A549 treated with GW870086 at 1 μM for 4 hours (cell line): ENCODE results near the gene CYB561D2. TPM values are rescaled to one million over a fixed set of nuclear protein-coding genes. Genes with fewer than 3 reads are reported as not detected.

ENCODE experiments used
- total RNA-seq: library from RNA; stranded (reverse); fragments of 200-300 nt; extraction: Qiagen RNA extraction; gene quantifications from 5 replicates; pipeline ENCODE4 v1.2.3, GENCODE V29; 2022; ENCODE audit warnings: low read depth

CYB561D2 gene
- 13.9 to 22.8 TPM (median 19.4 TPM) in 5 replicates for total RNA-seq

GRCh38 chr3:50350527-50351322, at the start of gene CYB561D2, which contains the start of gene NPRL2:
TSS of gene CYB561D2 (plus strand) at chr3:50350862. CDS start at chr3:50351434, 572 bp downstream.
TSS of gene NPRL2 (minus strand) at chr3:50350775. CDS start at chr3:50350652, 123 bp downstream.

GRCh38 chr3:50303013-50303815, 47.4 kb upstream of the CYB561D2 start, which contains the start of gene HYAL1:
TSS of gene HYAL1 (minus strand) at chr3:50303574. CDS start at chr3:50302956, 618 bp downstream.

GRCh38 chr3:50322386-50323091, 28.1 kb upstream of the CYB561D2 start, which contains the start of gene HYAL2:
TSS of gene HYAL2 (minus strand) at chr3:50322745. CDS start at chr3:50320489, 2,256 bp downstream.

GRCh38 chr3:50327943-50328691, 22.5 kb upstream of the CYB561D2 start, which contains the start of gene TUSC2:
TSS of gene TUSC2 (minus strand) at chr3:50328223. CDS start at chr3:50328099, 124 bp downstream.

GRCh38 chr3:50340448-50341329, 10.0 kb upstream of the CYB561D2 start, which contains the start of gene RASSF1:
TSS of gene RASSF1 (minus strand) at chr3:50340836. CDS start at chr3:50340805, 31 bp downstream.

GRCh38 chr3:50345586-50346234, 5.0 kb upstream of the CYB561D2 start, which contains the start of gene ZMYND10:
TSS of gene ZMYND10 (minus strand) at chr3:50345732. CDS start at chr3:50345579, 153 bp downstream.

GRCh38 chr3:50358911-50359759, 8.5 kb downstream of the CYB561D2 start, which contains the start of gene TMEM115:
TSS of gene TMEM115 (minus strand) at chr3:50359521. CDS start at chr3:50359063, 458 bp downstream.

Other genes with a start within 250 kb of the CYB561D2 start
- 10.1 to 16.4 TPM (median 15.0 TPM) in 5 replicates for gene SEMA3F, start 195.5 kb upstream of the CYB561D2 start, total RNA-seq
- gene GNAT1, start 159.3 kb upstream of the CYB561D2 start, total RNA-seq: not detected in 5 replicates
- gene SLC38A3, start 145.6 kb upstream of the CYB561D2 start, total RNA-seq: 0.06 to 0.14 TPM in 2 of 5 replicates, not detected in the others
- 36.6 to 47.7 TPM (median 45.5 TPM) in 5 replicates for gene GNAI2, start 114.7 kb upstream of the CYB561D2 start, total RNA-seq
- 5.1 to 9.7 TPM (median 7.3 TPM) in 5 replicates for gene SEMA3B, start 81.7 kb upstream of the CYB561D2 start, total RNA-seq
- 0.10 TPM in 1 of 5 replicates, not detected in the others for gene LSMEM2, start 71.8 kb upstream of the CYB561D2 start, total RNA-seq
- gene IFRD2, start 58.4 kb upstream of the CYB561D2 start, total RNA-seq: 69.2 to 98.8 TPM (median 94.6 TPM) in 5 replicates
- gene HYAL3, start 51.5 kb upstream of the CYB561D2 start, total RNA-seq: 6.4 to 11.3 TPM (median 9.6 TPM) in 5 replicates
- 6.2 to 8.9 TPM (median 6.5 TPM) in 5 replicates for gene NAA80, start 51.5 kb upstream of the CYB561D2 start, total RNA-seq
- 0.45 to 0.70 TPM (median 0.56 TPM) in 5 replicates for gene HYAL1, start 47.3 kb upstream of the CYB561D2 start, total RNA-seq
- 24.6 to 31.4 TPM (median 30.4 TPM) in 5 replicates for gene HYAL2, start 28.1 kb upstream of the CYB561D2 start, total RNA-seq
- gene TUSC2, start 22.6 kb upstream of the CYB561D2 start, total RNA-seq: 28.2 to 41.0 TPM (median 36.2 TPM) in 5 replicates
- gene RASSF1, start 10.0 kb upstream of the CYB561D2 start, total RNA-seq: 17.0 to 21.1 TPM (median 19.6 TPM) in 5 replicates
- 0.37 to 1.8 TPM (median 1.2 TPM) in 5 replicates for gene ZMYND10, start 5.1 kb upstream of the CYB561D2 start, total RNA-seq
- gene NPRL2, start 87 bp upstream of the CYB561D2 start, total RNA-seq: 11.4 to 12.6 TPM (median 11.9 TPM) in 5 replicates
- 39.4 to 47.2 TPM (median 44.6 TPM) in 5 replicates for gene TMEM115, start 8.7 kb downstream of the CYB561D2 start, total RNA-seq
- 0.42 to 0.66 TPM (median 0.53 TPM) in 5 replicates for gene CACNA2D2, start 152.8 kb downstream of the CYB561D2 start, total RNA-seq
- gene C3orf18, start 216.9 kb downstream of the CYB561D2 start, total RNA-seq: 2.5 to 3.1 TPM (median 2.5 TPM) in 5 replicates
- gene HEMK1, start 218.7 kb downstream of the CYB561D2 start, total RNA-seq: 4.5 to 7.2 TPM (median 6.0 TPM) in 5 replicates